ENCODE results near the gene NCAN. TPM values are rescaled to one million over a fixed set of nuclear protein-coding genes. Genes with fewer than 3 reads are reported as not detected.
A peak's percentile ranks its signal among the peaks of the same experiment; 100 is the strongest.

Gene NCAN
- total and polyA plus RNA-seq, 2 of the 13 experiments (the other 11 are each of a cell fraction or from before 2014, with no cell fraction given): not detected

DNA sequence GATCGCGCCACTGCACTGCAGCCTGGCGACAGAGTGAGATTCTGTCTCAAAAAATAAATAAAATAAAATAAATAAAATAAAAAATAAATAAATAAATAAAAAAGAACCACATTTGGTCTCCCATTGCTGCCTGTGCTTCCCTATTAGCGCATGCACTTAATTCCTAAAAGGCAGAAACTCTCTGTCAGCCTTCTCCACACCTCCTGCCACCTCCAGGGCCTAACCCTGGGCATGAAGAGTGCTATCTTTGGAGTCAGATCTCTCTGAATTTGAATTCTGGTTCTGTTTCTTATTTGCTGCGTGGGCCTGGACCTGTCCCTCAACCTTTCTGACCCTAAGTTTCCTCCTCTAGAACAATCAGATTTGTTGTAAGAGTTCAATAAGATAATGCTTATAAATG, 11.3 kb downstream of the NCAN start (continued):
- no peak for TF ChIP-seq ZNF530 (CRISPR knock-in tag; IDR thresholded peaks at IDR 0.05; ENCODE audit: low read depth)
- no peak for TF ChIP-seq U2AF1 (optimal IDR thresholded peaks at IDR 0.05; ENCODE audit: low read depth, low read length)
- TF ChIP-seq POLR2AphosphoS2 (IDR thresholded peaks at IDR 0.05; ENCODE audit: low read depth, low read length): no peak
- TF ChIP-seq KDM5B (CRISPR knock-in tag; IDR thresholded peaks at IDR 0.05; ENCODE audit: borderline replicate concordance): no peak

DNA sequence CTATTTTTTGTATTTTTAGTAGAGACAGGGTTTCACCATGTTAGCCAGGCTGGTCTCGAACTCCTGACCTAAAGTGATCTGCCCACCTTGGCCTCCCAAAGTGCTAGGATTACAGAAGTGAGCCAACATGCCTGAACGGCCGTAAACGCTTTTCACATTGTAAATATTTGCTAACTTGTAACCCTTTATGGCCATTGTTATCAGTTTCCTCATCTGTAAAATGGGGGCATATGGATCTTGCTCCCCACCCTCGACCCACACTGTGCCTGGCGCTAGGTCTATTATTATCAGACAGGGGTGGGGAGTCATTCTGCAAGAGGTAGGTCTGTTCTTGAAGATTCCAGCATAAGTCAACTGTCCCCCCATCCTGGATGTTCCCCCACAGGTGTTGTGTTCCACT, 11.9 kb downstream of the NCAN start:
- no peak for ATAC-seq
- intact Hi-C loops (cut with micrococcal nuclease; ENCODE audit: unreplicated experiment) (no loop called here), in situ Hi-C loops (cut with HindIII; ENCODE audit: extremely low pct_ligation_motif_present, low pct_unique_long_range_greater_than_20kb) (no loop called here)
- Histone ChIP-seq H4K20me1 (ENCODE audit: insufficient read depth, low read length) (no peaks in the 10 kb centered on the region), H3K4me2 (ENCODE audit: low read depth, low read length) (no peak overlapping the region), H3K9ac (ENCODE audit: insufficient read depth, low read depth, low read length) (no peak overlapping the region), H3K27me3 (ENCODE audit: control insufficient read depth in 1 of 2, insufficient read depth in 2 of 2, low read length in 2 of 2) (peaks cover 6 to 36% of the 10 kb centered on the region in 2 experiments), H3K9me3 (ENCODE audit: low read length) (no peaks in the 10 kb centered on the region), H3K4me1 (ENCODE audit: insufficient read depth, low read length) (peaks cover 31% of the 10 kb centered on the region), H2AFZ (ENCODE audit: low read length) (no peak overlapping the region), H3K36me3 (replicated peaks in 1 of 2; ENCODE audit: control insufficient read depth in 1 of 2, insufficient read depth in 2 of 2, low read length in 2 of 2) (no peaks in the 10 kb centered on the region), H3K27ac (ENCODE audit: extremely low read length, insufficient read depth, low read length) (no peak overlapping the region), H3K79me2 (ENCODE audit: insufficient read depth, low read length) (no peaks in the 10 kb centered on the region), H3K4me3 (replicated peaks in 1 of 3; ENCODE audit: insufficient read depth in 1 of 3, low read depth in 2 of 3, low read length in 3 of 3) (no peak overlapping the region)
- ChIA-PET POLR2A (no interaction called here), CTCF (ENCODE audit: low intra/inter-chr PET ratio, low total read pairs) (no interaction called here)
- no peak for DNase-seq (ENCODE audit: low spot score)
- TF ChIP-seq ZNF772 (CRISPR knock-in tag; IDR thresholded peaks at IDR 0.05) (no peak), ZNF766 (CRISPR knock-in tag; IDR thresholded peaks at IDR 0.05; ENCODE audit: borderline replicate concordance) (no peak), ZNF34 (CRISPR knock-in tag; IDR thresholded peaks at IDR 0.05; ENCODE audit: borderline replicate concordance) (no peak), ZMYM3 (CRISPR knock-in tag; IDR thresholded peaks at IDR 0.05) (peak; percentile 64; the same call in 1 of the 2 replicates), ZNF629 (CRISPR knock-in tag; conservative IDR thresholded peaks at IDR 0.05) (peak; percentile 83)
- no TSS peak for BruUV-seq (replicated peaks)
- FAIRE-seq: no peak
- 17% methylated on average over 6 of the region's 6 CpGs for WGBS (ENCODE audit: low lambda C conversion rate)

All from HepG2 (cell line).